Suprapubic skin (tissue), 4 donors: ENCODE measurements around the gene CPNE7. TPM values are rescaled to one million over a fixed set of nuclear protein-coding genes. Genes with fewer than 3 reads are reported as not detected.

Experiments used
- DNase-seq, 2 donors: peaks; one replicate each; pipeline ENCODE4 v3.0.0-alpha.2; 2019; ENCODE audit warnings: low spot score in 2 of 2
- H3K27ac ChIP-seq: fragments of 200-600 bp; sonication (generic); one replicate; pipeline ENCODE4 v1.5.1; 2019
- H3K27me3 ChIP-seq: fragments of 200-600 bp; sonication (generic); one replicate; pipeline ENCODE4 v1.5.1; 2019
- H3K36me3 ChIP-seq: fragments of 200-600 bp; sonication (generic); one replicate; pipeline ENCODE4 v1.5.1; 2019
- H3K4me1 ChIP-seq: fragments of 200-600 bp; sonication (generic); one replicate; pipeline ENCODE4 v1.5.1; 2019
- H3K4me3 ChIP-seq: fragments of 200-600 bp; sonication (generic); one replicate; pipeline ENCODE4 v1.5.1; 2019; ENCODE audit warnings: mild to moderate bottlenecking
- H3K9me3 ChIP-seq: fragments of 200-600 bp; sonication (generic); one replicate; pipeline ENCODE4 v1.5.1; 2019
- EP300 ChIP-seq: sonication (generic); formaldehyde crosslinking; IDR thresholded peaks from one replicate; pipeline ENCODE4 v1.6.1; 2017; ENCODE audit warnings: antibody characterized with exemption
- POLR2A ChIP-seq, 2 donors: fragments of 450-650 bp; IDR thresholded peaks; one replicate each; pipeline ENCODE4 v1.6.1; 2017; ENCODE audit warnings: antibody characterized with exemption in 2 of 2, mild to moderate bottlenecking in 2 of 2, moderate library complexity in 2 of 2
- POLR2AphosphoS5 ChIP-seq, 3 donors: sonication (generic); formaldehyde crosslinking; IDR thresholded peaks; one replicate each; pipeline ENCODE4 v1.6.1; 2017; ENCODE audit warnings: antibody characterized with exemption in 3 of 3
- WGBS: methylation state at CpG from one replicate; pipeline ENCODE4 v1.1.5; 2018; 5-methylcytosine and 5-hydroxymethylcytosine counted together
- total RNA-seq, 4 donors: library from RNA; depleted of rRNA; stranded (reverse); fragments of >200 nt; gene quantifications; one replicate each; pipeline ENCODE4 v1.1.0, GENCODE V29; 2016
- TF ChIP-seq, protein P1 (sequence below), 2 donors: fragments of 200-600 bp in 1 of 2; fragments of 450-650 bp in 1 of 2; sonication (generic) in 1 of 2; IDR thresholded peaks; one replicate each; pipeline ENCODE4 v1.5.1; 2016 to 2019; ENCODE audit warnings: antibody characterized with exemption in 2 of 2, mild to moderate bottlenecking in 1 of 2, moderate library complexity in 1 of 2

CPNE7 gene
- total RNA-seq, 4 donors from 2014 or later, result 0.51 to 12.9 (median 2.9) TPM; not detected in 1

DNA sequence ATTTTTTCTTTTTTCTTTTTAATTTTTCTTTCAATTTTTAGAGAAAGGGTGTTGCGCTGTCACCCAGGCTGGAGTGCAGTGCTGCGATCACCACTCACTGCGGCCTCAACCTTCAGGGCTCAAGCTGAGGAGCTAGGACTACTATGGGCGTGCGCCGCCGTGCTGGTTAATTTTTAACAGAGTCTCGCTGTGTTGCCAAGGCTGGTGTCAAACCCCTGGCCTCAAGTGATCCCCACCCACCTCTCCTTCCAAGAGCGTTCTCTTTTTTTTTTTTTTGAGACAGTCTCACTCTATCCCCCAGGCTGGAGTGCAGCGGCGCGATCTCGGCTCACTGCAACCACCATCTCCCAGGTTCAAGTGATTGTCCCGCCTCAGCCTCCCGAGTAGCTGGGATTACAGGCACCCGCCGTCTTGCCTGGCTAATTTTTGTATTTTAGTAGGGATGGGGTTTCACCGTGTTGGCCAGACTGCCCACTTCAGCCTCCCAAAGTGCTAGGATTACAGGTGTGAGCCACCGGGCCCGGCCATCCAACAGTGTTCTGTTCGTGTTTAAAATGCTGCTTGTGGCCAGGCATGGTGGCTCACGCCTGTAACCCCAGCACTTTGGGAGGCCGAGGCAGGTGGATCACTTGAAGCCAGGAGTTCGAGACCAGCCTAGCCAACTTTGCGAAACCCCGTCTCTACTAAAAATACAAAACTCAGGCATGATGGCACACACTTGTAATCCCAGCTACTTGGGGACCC is 29.6 kb upstream of the CPNE7 start:
- Histone ChIP-seq H3K4me1 (no peaks in the 10 kb centered on the region), H3K27ac (no peak overlapping the region), H3K36me3 (peaks cover 79% of the 10 kb centered on the region), H3K9me3 (no peaks in the 10 kb centered on the region), H3K4me3 (no peak overlapping the region), H3K27me3 (no peaks in the 10 kb centered on the region)
- TF ChIP-seq EP300, result no peak
- no peak for TF ChIP-seq POLR2AphosphoS5 (IDR thresholded peaks at IDR 0.05)
- TF ChIP-seq, protein P1, sequence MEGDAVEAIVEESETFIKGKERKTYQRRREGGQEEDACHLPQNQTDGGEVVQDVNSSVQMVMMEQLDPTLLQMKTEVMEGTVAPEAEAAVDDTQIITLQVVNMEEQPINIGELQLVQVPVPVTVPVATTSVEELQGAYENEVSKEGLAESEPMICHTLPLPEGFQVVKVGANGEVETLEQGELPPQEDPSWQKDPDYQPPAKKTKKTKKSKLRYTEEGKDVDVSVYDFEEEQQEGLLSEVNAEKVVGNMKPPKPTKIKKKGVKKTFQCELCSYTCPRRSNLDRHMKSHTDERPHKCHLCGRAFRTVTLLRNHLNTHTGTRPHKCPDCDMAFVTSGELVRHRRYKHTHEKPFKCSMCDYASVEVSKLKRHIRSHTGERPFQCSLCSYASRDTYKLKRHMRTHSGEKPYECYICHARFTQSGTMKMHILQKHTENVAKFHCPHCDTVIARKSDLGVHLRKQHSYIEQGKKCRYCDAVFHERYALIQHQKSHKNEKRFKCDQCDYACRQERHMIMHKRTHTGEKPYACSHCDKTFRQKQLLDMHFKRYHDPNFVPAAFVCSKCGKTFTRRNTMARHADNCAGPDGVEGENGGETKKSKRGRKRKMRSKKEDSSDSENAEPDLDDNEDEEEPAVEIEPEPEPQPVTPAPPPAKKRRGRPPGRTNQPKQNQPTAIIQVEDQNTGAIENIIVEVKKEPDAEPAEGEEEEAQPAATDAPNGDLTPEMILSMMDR (IDR thresholded peaks at IDR 0.05), result no peak
- TF ChIP-seq POLR2A (IDR thresholded peaks at IDR 0.05), result no peak
- 93% methylated on average over 26 of the region's 26 CpGs for WGBS
- DNase-seq, result no peak

DNA sequence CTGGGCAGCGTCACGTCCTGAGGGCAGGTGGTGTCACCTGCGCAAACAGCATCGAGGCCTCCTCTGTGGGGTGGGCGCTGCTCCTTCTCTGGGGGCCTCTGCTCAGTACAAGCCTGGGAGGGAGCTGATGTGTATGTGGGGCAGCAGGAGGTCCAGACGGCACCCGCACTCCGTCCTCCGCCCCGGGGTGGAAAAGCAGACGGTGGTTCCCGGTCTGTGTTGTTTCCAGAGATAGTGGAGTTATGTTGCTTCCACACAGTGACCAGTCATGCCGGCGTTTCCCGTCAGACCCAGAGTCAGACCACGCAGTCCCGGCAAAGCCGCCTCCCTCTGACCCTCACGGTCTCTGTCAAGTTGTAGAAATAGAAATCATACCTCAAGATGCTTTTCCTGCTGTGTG is 28.8 kb upstream of the CPNE7 start:
- H3K4me1 ChIP-seq, result no peaks in the 10 kb centered on the region
- no peak for DNase-seq
- 92% methylated on average over 14 of the region's 19 CpGs for WGBS
- H3K27me3 ChIP-seq, result no peaks in the 10 kb centered on the region
- H3K27ac ChIP-seq, result no peak overlapping the region
- H3K9me3 ChIP-seq, result no peaks in the 10 kb centered on the region
- peaks cover 80% of the 10 kb centered on the region for H3K36me3 ChIP-seq
- H3K4me3 ChIP-seq, result no peak overlapping the region
- TF ChIP-seq POLR2AphosphoS5 (IDR thresholded peaks at IDR 0.05), result no peak
- TF ChIP-seq EP300, result no peak
- no peak for TF ChIP-seq POLR2A (IDR thresholded peaks at IDR 0.05)
- TF ChIP-seq, protein P1 (IDR thresholded peaks at IDR 0.05), result no peak

DNA sequence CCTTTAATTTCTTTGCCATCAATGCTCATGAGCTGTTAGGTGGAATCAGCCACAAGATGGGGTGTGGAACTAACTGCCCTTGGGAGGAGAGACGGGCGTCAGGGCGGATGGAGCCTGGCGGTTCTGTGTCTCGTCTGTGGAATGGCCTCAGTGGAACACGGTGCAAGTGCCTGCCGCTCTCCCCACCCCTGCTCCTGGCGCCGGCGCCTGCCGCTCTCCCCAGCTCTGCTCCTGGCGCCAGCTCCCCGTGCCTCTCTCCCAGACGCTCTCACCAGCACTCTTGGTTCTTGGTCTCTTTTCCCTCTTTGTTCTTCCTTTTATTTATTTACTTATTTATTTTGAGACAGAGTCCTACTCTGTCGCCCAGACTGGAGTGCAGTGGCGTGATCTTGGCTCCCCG is 28.3 kb upstream of the CPNE7 start:
- H3K27ac ChIP-seq, result no peak overlapping the region
- no peak for DNase-seq
- H3K27me3 ChIP-seq, result no peaks in the 10 kb centered on the region
- H3K4me3 ChIP-seq, result no peak overlapping the region
- WGBS, result 96% methylated on average over 16 of the region's 17 CpGs
- H3K4me1 ChIP-seq, result no peaks in the 10 kb centered on the region
- peaks cover 80% of the 10 kb centered on the region for H3K36me3 ChIP-seq
- no peaks in the 10 kb centered on the region for H3K9me3 ChIP-seq
- TF ChIP-seq, protein P1 (IDR thresholded peaks at IDR 0.05), result no peak
- TF ChIP-seq POLR2AphosphoS5 (IDR thresholded peaks at IDR 0.05) (no peak), EP300 (no peak), POLR2A (IDR thresholded peaks at IDR 0.05) (no peak)

DNA sequence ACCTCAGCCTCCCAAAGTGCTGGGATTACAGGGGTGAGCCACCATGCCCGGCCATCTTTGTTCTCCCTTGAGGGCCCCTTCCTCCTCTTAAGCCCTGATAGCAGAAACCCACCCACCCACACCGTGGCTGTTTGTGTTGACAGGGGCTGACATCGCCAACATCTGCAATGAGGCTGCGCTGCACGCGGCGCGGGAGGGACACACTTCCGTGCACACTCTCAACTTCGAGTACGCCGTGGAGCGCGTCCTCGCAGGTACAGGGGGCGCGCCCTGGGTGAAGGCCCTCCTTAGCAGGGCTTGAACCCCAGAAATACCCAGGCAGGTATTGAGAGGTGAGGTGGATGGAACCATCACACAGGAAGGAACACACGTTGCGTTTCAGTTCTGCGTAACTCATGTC is 27.7 kb upstream of the CPNE7 start:
- peaks cover 86% of the 10 kb centered on the region for H3K36me3 ChIP-seq

DNA sequence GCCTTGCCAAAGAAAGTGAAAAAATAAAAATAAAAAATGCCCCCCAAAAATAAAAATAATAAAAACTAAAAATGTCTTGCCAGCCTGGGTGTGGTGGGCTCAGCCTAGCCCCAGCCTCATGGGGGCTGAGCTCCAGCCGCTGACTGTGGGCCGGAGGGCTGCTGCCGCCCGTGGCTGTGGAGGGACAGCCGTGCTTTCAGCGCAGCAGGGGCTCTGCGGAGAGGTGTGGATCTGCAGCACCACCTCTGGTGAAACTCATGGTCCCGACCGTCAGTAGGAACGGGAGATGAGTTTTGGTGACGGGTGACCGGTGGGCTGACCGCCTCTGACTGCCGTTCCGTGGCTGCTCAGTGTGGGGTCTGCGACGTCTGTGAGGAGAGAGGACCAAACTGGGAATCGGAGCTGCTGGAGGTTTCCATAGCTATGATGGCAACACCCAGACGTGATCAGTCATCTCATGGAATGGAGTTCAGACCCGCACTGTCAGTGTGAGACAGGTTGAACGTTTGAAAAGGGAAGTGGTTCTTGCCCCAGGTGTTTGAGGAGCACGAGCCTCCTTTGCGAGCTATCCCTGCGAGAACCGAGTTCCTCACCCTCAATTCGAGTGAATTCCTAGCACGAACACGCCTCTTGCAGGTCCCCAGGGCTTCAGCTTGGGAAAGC is 27.1 kb upstream of the CPNE7 start:
- no peak for DNase-seq
- WGBS, result 81% methylated on average over 28 of the region's 28 CpGs

More for the DNA sequence above, 27.7 kb upstream of the CPNE7 start:
- no peaks in the 10 kb centered on the region for H3K9me3 ChIP-seq
- no peak for DNase-seq
- no peak for TF ChIP-seq POLR2AphosphoS5 (IDR thresholded peaks at IDR 0.05)
- no peak for TF ChIP-seq EP300
- TF ChIP-seq, protein P1 (IDR thresholded peaks at IDR 0.05), result no peak
- TF ChIP-seq POLR2A (IDR thresholded peaks at IDR 0.05), result no peak
- H3K4me3 ChIP-seq, result no peak overlapping the region
- 97% methylated on average over 16 of the region's 20 CpGs for WGBS
- H3K27me3 ChIP-seq, result no peaks in the 10 kb centered on the region
- no peak overlapping the region for H3K27ac ChIP-seq
- no peaks in the 10 kb centered on the region for H3K4me1 ChIP-seq

More for the DNA sequence above, 27.1 kb upstream of the CPNE7 start:
- Histone ChIP-seq H3K4me1 (no peaks in the 10 kb centered on the region), H3K9me3 (no peaks in the 10 kb centered on the region), H3K36me3 (peaks cover 92% of the 10 kb centered on the region), H3K4me3 (no peak overlapping the region), H3K27me3 (no peaks in the 10 kb centered on the region), H3K27ac (no peak overlapping the region)
- TF ChIP-seq EP300 (no peak), POLR2A (IDR thresholded peaks at IDR 0.05) (no peak), POLR2AphosphoS5 (IDR thresholded peaks at IDR 0.05) (no peak)
- TF ChIP-seq, protein P1 (IDR thresholded peaks at IDR 0.05), result no peak
